ENCODE measurements around the gene CCDC136.

GRCh38 chr7:128855559-128855958 lies 63.8 kb downstream of the CCDC136 start:
- TF ChIP-seq POLR2A (IDR thresholded peaks at IDR 0.05) (no peak), CTCF (IDR thresholded peaks at IDR 0.05) (no peak)

All from testis (tissue), 2 donors.